Heart left ventricle (tissue), 16 donors: ENCODE data around the gene CRYL1. TPM values are rescaled to one million over a fixed set of nuclear protein-coding genes. Genes with fewer than 3 reads are reported as not detected.

Experiments used
- ATAC-seq, 4 donors: fragments of 200-7000 bp; cut with Tn5 transposase; one replicate each; pipeline ENCODE4 v1.9.1; 2020 to 2022; ENCODE audit warnings: moderate library complexity in 4 of 4, mild to moderate bottlenecking in 3 of 4, moderate number of reproducible peaks in 1 of 4
- DNase-seq, 5 donors: peaks; one replicate each; pipeline ENCODE4 v3.0.0-alpha.2; 2020
- H3K27ac ChIP-seq, 12 donors: fragments of 200-600 bp; sonication (generic) in 4 of 12; one replicate each; pipeline versions ENCODE4 v1.5.0 to v1.8.0; 2016 to 2022; ENCODE audit warnings: mild to moderate bottlenecking in 2 of 12
- H3K27me3 ChIP-seq, 9 donors: fragments of 200-600 bp; sonication (generic) in 2 of 9; one replicate each; pipeline versions ENCODE4 v1.5.1 to v1.8.0; 2016 to 2022; ENCODE audit warnings: mild to moderate bottlenecking in 3 of 9
- H3K36me3 ChIP-seq, 9 donors: fragments of 200-600 bp; sonication (generic) in 2 of 9; one replicate each; pipeline versions ENCODE4 v1.5.0 to v1.8.0; 2018 to 2022; ENCODE audit warnings: mild to moderate bottlenecking in 2 of 9
- H3K4me1 ChIP-seq, 12 donors: fragments of 200-600 bp; sonication (generic) in 4 of 12; one replicate each; pipeline versions ENCODE4 v1.5.0 to v1.8.0; 2016 to 2022; ENCODE audit warnings: mild to moderate bottlenecking in 3 of 12
- H3K4me3 ChIP-seq, 12 donors: fragments of 200-600 bp; sonication (generic) in 4 of 12; one replicate each; pipeline versions ENCODE4 v1.5.0 to v1.8.0; 2017 to 2022; ENCODE audit warnings: mild to moderate bottlenecking in 9 of 12, moderate library complexity in 4 of 12
- H3K9me3 ChIP-seq, 12 donors: fragments of 200-600 bp; sonication (generic) in 4 of 12; one replicate each; pipeline versions ENCODE4 v1.5.0 to v1.8.0; 2016 to 2022; ENCODE audit warnings: mild to moderate bottlenecking in 1 of 12
- CTCF ChIP-seq, 12 donors: fragments of 200-600 bp; sonication (generic) in 4 of 12; IDR thresholded peaks; one replicate each; pipeline versions ENCODE4 v1.5.0 to v1.8.0; 2018 to 2022; ENCODE audit warnings: antibody characterized with exemption in 12 of 12, mild to moderate bottlenecking in 5 of 12
- POLR2A ChIP-seq, 2 donors: fragments of 450-650 bp; IDR thresholded peaks; one replicate each; pipeline ENCODE4 v1.6.1; 2017; ENCODE audit warnings: antibody characterized with exemption in 2 of 2, mild to moderate bottlenecking in 2 of 2, moderate library complexity in 2 of 2
- WGBS, 4 donors: extraction: QIAGEN DNeasy Blood & Tissue Kit in 2 of 4; methylation state at CpG; one replicate each; pipeline versions ENCODE4 v1.1.5 to v1.1.7; 2013 to 2018; 5-methylcytosine and 5-hydroxymethylcytosine counted together
- intact Hi-C, 10 donors: fragments of 100-400 bp; cut with DNase I; formaldehyde crosslinking; loops; one replicate each; pipeline versions ENCODE4 v1.11.1 to v1.14.2; 2022
- polyA plus RNA-seq, 2 donors: library from polyadenylated mRNA; stranded (reverse); fragments of 200-250 nt; gene quantifications; one replicate each; pipeline ENCODE4 v1.2.3, GENCODE V29; 2013
- total RNA-seq, 9 donors: library from RNA; depleted of rRNA in 2 of 9; stranded (reverse); fragments of >200 nt in 2 of 9; fragmentation: NEBNext Ultra II Directional in 3 of 9; extraction: Animal tissue kit (Norgen Biotek cat#: 25700) in 3 of 9; gene quantifications; one replicate each; pipeline versions ENCODE4 v1.1.0 to v1.2.4, GENCODE V29; 2016 to 2023
- donor health status: ischemic (EF 13 %, LVEDD 7.1; RV severe dilation, severe dysfunction).
- donor health status: healthy with polysubstance abuse.
- donor health status: DM: no; HTN: yes; CAD: no.
- donor health status: DM: no; HTN: no; CAD: no.
- donor health status: ischemic (EF 25% LVEDD 6.9; RV normal size, moderate dysfunction).
- donor health status: ischemic (EF 25% LVEDD 5.7; RV mildly dilated, moderate dysfunction).
- donor health status: healthy.
- donor health status: DM: yes; HTN: yes; CAD: no.
- donor health status: ischemic (EF 35%, LVEDD 5.7; RV mildly dilated, moderate dysfunction).
- donor health status: nonischemic (EF 11% LVEDD 7.7; RV severe dilation, severe dysfunction).
- donor health status: DM: yes; HTN: yes; CAD: no.
- donor health status: PGD.
- donor health status: ischemic (EF 29% LVEDD 5.4; RV normal size, mild dysfunction).
- donor health status: nonischemic (EF 23%, LVEDD 6.1; RV moderate dilation, normal function).

CRYL1 gene
- total and polyA plus RNA-seq, 11 donors, result 10.7 to 36.5 (median 20.9) TPM

- H3K4me3 ChIP-seq, result peak overlapping the region; percentile 73 to 99 (median 88)
- no peaks in the 10 kb centered on the region for H3K36me3 ChIP-seq
- peak; percentile 15 to 71 (median 39) for DNase-seq
- TF ChIP-seq CTCF (IDR thresholded peaks at IDR 0.05), result no peak
- no peak for TF ChIP-seq POLR2A (IDR thresholded peaks at IDR 0.05)
- ATAC-seq, result peak in 3 of 4 donors; percentile 18 to 41 (median 34)
- H3K4me1 ChIP-seq, result peaks cover 0 to 38% (median 13%) of the 10 kb centered on the region in 12 donors
- H3K27me3 ChIP-seq, result no peaks in the 10 kb centered on the region
- no peaks in the 10 kb centered on the region for H3K9me3 ChIP-seq
- intact Hi-C loops, result loop anchor here in 6 of 10 donors (1.0 to 5.0 kb wide), 5 partner anchors 37 to 42 kb away; partner anchors contain the start of gene IFT88 (in 4 of the 6)
- 1 to 3% (median 1%) methylated on average over 27 to 37 of the region's 37 CpGs for WGBS, 4 donors
- H3K27ac ChIP-seq, result peak overlapping the region; percentile 51 to 98 (median 90)
Observed at GRCh38 chr13:20525144-20525600, 485 bp downstream of the CRYL1 start.

- intact Hi-C loops, result no loop called here
- Histone ChIP-seq H3K27me3 (no peaks in the 10 kb centered on the region), H3K9me3 (no peaks in the 10 kb centered on the region), H3K27ac (no peak overlapping the region), H3K4me3 (no peak overlapping the region), H3K36me3 (no peaks in the 10 kb centered on the region), H3K4me1 (peaks cover 0 to 31% (median 9%) of the 10 kb centered on the region in 12 donors)
- no peak for TF ChIP-seq POLR2A (IDR thresholded peaks at IDR 0.05)
- no peak for TF ChIP-seq CTCF (IDR thresholded peaks at IDR 0.05)
- ATAC-seq, result no peak
- no peak for DNase-seq
- 95% methylated on average over 5 of the region's 5 CpGs for WGBS, 4 donors
Observed at GRCh38 chr13:20521364-20522115, 4.1 kb downstream of the CRYL1 start.

DNA sequence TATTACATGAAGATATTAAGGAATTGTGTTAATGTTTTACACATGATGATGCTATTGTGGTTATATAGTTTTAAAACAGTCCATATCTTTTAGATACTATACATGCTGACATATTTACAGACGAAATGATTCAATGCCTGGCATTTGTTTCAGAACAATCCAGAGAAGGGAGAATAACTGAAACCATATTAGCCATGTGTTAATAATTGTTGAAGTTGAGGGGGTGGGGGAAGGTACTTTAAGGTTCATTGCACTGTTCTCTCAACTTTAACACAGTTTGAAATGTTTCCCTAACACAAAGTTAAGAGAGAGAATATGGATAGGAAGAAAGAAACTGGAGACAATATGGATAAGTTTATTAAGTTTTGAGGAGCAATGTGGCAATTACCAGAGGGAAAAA lies 5.8 kb downstream of the CRYL1 start:
- no peak overlapping the region for H3K4me3 ChIP-seq
- 89 to 98% (median 94%) methylated on average over 1 of the region's 1 CpG for WGBS, 4 donors
- H3K27ac ChIP-seq, result no peak overlapping the region
- no peaks in the 10 kb centered on the region for H3K27me3 ChIP-seq
- no peak for ATAC-seq
- TF ChIP-seq POLR2A (IDR thresholded peaks at IDR 0.05), result no peak
- no peak for TF ChIP-seq CTCF (IDR thresholded peaks at IDR 0.05)
- H3K36me3 ChIP-seq, result no peaks in the 10 kb centered on the region
- DNase-seq, result no peak
- peaks cover 0 to 27% (median 5%) of the 10 kb centered on the region in 12 donors for H3K4me1 ChIP-seq
- H3K9me3 ChIP-seq, result no peaks in the 10 kb centered on the region
- intact Hi-C loops, result no loop called here

- ATAC-seq (peak; percentile 44 to 75 (median 66)), DNase-seq (no peak)
- peak overlapping the region in 4 of 12 donors; percentile 4 to 25 (median 21) for H3K4me3 ChIP-seq
- peaks cover 0 to 15% (median 0%) of the 10 kb centered on the region in 12 donors for H3K4me1 ChIP-seq
- no peak for TF ChIP-seq POLR2A (IDR thresholded peaks at IDR 0.05)
- no peak for TF ChIP-seq CTCF (IDR thresholded peaks at IDR 0.05)
- WGBS, 4 donors, result 45 to 56% (median 49%) methylated on average over 7 of the region's 7 CpGs
- H3K36me3 ChIP-seq, result no peaks in the 10 kb centered on the region
- H3K9me3 ChIP-seq, result no peaks in the 10 kb centered on the region
- intact Hi-C loops, result no loop called here
- H3K27me3 ChIP-seq, result no peaks in the 10 kb centered on the region
- H3K27ac ChIP-seq, result peak overlapping the region in 5 of 12 donors; percentile 7 to 39 (median 35)
Observed at GRCh38 chr13:20518660-20519100, 7.0 kb downstream of the CRYL1 start.
